Mucosa of descending colon (tissue), 3 donors: ENCODE measurements around the gene AKAP12. TPM values are rescaled to one million over a fixed set of nuclear protein-coding genes. Genes with fewer than 3 reads are reported as not detected.

Experiments
- ATAC-seq: fragments of 200-7000 bp; cut with Tn5 transposase; one replicate; pipeline ENCODE4 v1.9.1; 2020; ENCODE audit warnings: mild to moderate bottlenecking, moderate library complexity
- DNase-seq, 3 donors: peaks; one replicate each; pipeline ENCODE4 v3.0.0-alpha.2; 2020
- H3K36me3 ChIP-seq: fragments of 200-600 bp; one replicate; pipeline ENCODE4 v1.8.0; 2021; ENCODE audit warnings: low read depth, mild to moderate bottlenecking
- H3K4me1 ChIP-seq: fragments of 200-600 bp; one replicate; pipeline ENCODE4 v1.8.0; 2021; ENCODE audit warnings: low read depth, mild to moderate bottlenecking
- H3K4me3 ChIP-seq: fragments of 200-600 bp; one replicate; pipeline ENCODE4 v1.8.0; 2021; ENCODE audit warnings: mild to moderate bottlenecking
- H3K9me3 ChIP-seq: fragments of 200-600 bp; one replicate; pipeline ENCODE4 v1.8.0; 2021; ENCODE audit warnings: mild to moderate bottlenecking
- intact Hi-C, 2 donors: fragments of 100-400 bp; cut with DNase I in 1 of 2; cut with micrococcal nuclease in 1 of 2; formaldehyde crosslinking; loops; one replicate each; pipeline versions ENCODE4 v1.11.0 to v1.11.1; 2022; cut with DNase I, micrococcal nuclease
- total RNA-seq, 3 donors: library from RNA; stranded (reverse); fragmentation: NEBNext Ultra II Directional in 2 of 3; extraction: Animal tissue kit (Norgen Biotek cat#: 25700) in 2 of 3; gene quantifications; one replicate each; pipeline versions ENCODE4 v1.2.1 to v1.2.4, GENCODE V29; 2021 to 2023
- TF ChIP-seq, protein P1 (sequence below): fragments of 200-600 bp; IDR thresholded peaks from one replicate; pipeline ENCODE4 v1.8.0; 2022; ENCODE audit warnings: antibody characterized with exemption, mild to moderate bottlenecking
- donor health status: DM: no; HTN: no; CAD: no; lungs with moderate emphysema.
- donor health status: DM: no; HTN: no; CAD: no.
- donor health status: DM: no; HTN: yes; CAD: no.

AKAP12 gene
- total RNA-seq, 3 donors from 2014 or later, result 6.3 to 192 (median 15.3) TPM

DNA sequence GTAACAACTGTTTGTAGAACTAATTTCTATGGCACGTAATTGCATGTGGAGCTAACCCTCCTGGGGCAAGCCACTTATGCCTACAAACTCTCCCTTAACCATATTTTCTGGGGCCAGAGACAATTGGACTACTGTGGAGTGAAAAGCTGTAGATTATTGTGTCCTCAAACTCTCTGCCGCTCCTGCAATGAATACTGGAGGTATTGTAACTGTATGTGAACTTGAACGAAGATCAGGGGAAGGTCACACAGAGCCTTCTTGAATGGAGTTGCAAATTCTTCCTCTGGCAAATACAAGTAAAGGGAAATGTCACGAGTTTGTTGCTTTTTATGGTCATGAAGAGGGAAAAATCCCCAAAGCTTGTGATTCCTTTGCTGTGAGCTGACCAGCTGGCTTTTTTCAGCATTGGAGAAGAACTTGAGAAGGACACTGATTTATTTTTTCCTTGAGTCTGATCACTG, 18.2 kb downstream of the AKAP12 start:
- Histone ChIP-seq H3K4me3 (no peak overlapping the region), H3K36me3 (no peaks in the 10 kb centered on the region), H3K9me3 (no peaks in the 10 kb centered on the region), H3K4me1 (no peaks in the 10 kb centered on the region)
- TF ChIP-seq, protein P1, sequence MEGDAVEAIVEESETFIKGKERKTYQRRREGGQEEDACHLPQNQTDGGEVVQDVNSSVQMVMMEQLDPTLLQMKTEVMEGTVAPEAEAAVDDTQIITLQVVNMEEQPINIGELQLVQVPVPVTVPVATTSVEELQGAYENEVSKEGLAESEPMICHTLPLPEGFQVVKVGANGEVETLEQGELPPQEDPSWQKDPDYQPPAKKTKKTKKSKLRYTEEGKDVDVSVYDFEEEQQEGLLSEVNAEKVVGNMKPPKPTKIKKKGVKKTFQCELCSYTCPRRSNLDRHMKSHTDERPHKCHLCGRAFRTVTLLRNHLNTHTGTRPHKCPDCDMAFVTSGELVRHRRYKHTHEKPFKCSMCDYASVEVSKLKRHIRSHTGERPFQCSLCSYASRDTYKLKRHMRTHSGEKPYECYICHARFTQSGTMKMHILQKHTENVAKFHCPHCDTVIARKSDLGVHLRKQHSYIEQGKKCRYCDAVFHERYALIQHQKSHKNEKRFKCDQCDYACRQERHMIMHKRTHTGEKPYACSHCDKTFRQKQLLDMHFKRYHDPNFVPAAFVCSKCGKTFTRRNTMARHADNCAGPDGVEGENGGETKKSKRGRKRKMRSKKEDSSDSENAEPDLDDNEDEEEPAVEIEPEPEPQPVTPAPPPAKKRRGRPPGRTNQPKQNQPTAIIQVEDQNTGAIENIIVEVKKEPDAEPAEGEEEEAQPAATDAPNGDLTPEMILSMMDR, result no peak
- intact Hi-C loops, result no loop called here
- ATAC-seq, result no peak
- no peak for DNase-seq

DNA sequence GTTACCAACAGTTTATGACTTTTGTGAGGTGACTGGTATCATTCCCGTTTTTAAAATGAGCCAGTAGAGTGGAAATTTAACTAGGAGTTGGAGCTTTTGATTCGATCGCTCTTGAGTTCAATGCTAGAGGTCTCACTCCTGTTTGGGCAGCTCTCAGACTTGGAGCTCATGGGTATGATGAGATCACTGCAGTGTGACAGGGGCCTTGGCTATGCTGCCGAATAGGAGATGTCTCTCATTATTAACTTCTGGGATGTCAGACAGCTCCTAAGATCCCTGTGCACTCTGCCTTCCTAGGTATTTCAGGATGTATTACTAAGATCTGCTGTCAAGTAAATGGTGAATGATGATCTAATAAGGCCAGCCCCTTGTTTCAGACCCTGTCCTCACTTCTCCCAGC, 20.4 kb downstream of the AKAP12 start:
- Histone ChIP-seq H3K9me3 (no peaks in the 10 kb centered on the region), H3K36me3 (no peaks in the 10 kb centered on the region), H3K4me1 (no peaks in the 10 kb centered on the region), H3K4me3 (no peak overlapping the region)
- ATAC-seq, result no peak
- DNase-seq, result no peak
- intact Hi-C loops, result no loop called here
- TF ChIP-seq, protein P1, result no peak

DNA sequence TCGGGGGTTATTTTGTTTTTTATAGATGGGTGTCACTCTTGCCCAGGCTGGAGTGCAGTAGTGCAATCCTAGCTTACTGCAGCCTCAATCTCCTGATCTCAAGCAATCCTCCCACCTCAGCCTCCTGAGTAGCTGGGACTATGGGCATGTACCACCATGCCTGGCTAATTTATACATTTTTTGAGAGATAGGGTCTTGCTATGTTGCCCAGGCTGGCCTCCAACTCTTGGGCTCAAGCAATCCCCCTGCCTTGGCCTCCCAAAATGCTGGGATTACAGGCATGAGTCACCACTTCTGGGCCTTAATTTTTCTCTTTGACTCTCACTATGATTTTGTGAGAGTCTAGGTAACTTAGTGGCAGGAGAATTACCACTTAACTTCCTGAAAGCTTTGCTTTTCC, 23.3 kb downstream of the AKAP12 start:
- TF ChIP-seq, protein P1, result no peak
- H3K4me3 ChIP-seq, result no peak overlapping the region
- no peaks in the 10 kb centered on the region for H3K4me1 ChIP-seq
- no peaks in the 10 kb centered on the region for H3K36me3 ChIP-seq
- no peaks in the 10 kb centered on the region for H3K9me3 ChIP-seq
- intact Hi-C loops, result no loop called here
- ATAC-seq (no peak), DNase-seq (no peak)

DNA sequence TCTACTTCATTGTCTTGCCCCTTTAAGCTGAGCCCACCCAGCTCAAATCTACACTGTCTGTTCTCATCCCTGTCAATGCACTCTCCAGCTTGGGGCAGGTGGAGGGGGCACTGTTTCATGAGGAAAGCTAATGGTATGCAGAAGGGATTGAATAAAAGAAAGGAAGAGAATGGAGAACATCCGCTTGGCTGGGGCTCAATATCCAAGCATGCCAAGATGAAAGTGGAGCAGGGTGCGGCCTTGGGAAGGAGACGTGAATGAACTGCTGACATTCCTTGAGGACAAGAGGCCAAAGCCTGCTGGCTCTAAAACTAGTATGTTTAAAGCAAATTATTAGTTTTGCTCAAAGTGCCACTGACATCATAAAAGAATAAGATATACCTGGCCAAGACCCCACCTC, 24.2 kb downstream of the AKAP12 start:
- Histone ChIP-seq H3K36me3 (no peaks in the 10 kb centered on the region), H3K4me1 (no peaks in the 10 kb centered on the region), H3K9me3 (no peaks in the 10 kb centered on the region), H3K4me3 (no peak overlapping the region)
- ATAC-seq (no peak), DNase-seq (no peak)
- intact Hi-C loops, result no loop called here
- TF ChIP-seq, protein P1, result no peak

DNA sequence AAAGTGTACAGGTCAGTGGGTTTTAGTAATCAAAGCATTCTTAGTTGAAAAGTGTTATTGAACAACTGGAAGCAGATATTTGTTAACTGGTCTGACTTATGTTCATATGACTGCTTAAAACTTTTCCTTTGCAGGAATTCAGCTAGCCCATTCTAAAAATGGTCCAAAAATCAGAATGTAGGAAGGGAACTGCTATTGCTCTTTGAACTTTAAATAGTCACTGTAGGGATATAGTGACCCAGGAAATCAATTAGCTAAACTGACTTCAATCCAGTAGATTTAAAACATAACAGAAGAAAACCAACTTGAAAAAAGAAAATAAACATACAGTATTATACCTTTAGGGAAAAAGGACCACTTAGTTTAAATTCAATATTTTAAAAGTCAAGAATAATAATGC, 25.5 kb downstream of the AKAP12 start:
- no peaks in the 10 kb centered on the region for H3K36me3 ChIP-seq
- intact Hi-C loops, result no loop called here
- H3K4me1 ChIP-seq, result no peaks in the 10 kb centered on the region
- H3K9me3 ChIP-seq, result no peaks in the 10 kb centered on the region
- DNase-seq (no peak), ATAC-seq (no peak)
- TF ChIP-seq, protein P1, result no peak
- no peak overlapping the region for H3K4me3 ChIP-seq
